A549 (cell line): ENCODE data around the gene ITM2B. TPM values are rescaled to one million over a fixed set of nuclear protein-coding genes. Genes with fewer than 3 reads are reported as not detected.

Experiments used
- ATAC-seq, 2 experiments: fragments of 200-7000 bp in 1 of 2; fragments of >200 bp in 1 of 2; cut with Nextera tagmentation in 1 of 2; cut with Tn5 transposase in 1 of 2; 3 replicates each; pipeline versions ENCODE4 v1.8.0 to v1.9.1; 2018 to 2020; ENCODE audit warnings: mild to moderate bottlenecking in 1 of 2, moderate library complexity in 1 of 2
- CTCF ChIA-PET: fragments of 300-600 bp; sonication (Branson Sonifier 250); formaldehyde crosslinking; extraction: SDS; loops from one replicate; lab custom pipeline; 2021; ENCODE audit warnings: antibody characterized with exemption, inconsistent platforms; lab: Yijun Ruan, JAX
- POLR2A ChIA-PET: fragments of 350-600 bp; formaldehyde crosslinking; extraction: SDS; loops from one replicate; lab custom pipeline; 2021; ENCODE audit warnings: antibody characterized with exemption, inconsistent platforms; lab: Yijun Ruan, JAX
- DNase-seq, 2 experiments: peaks; one replicate each; pipeline versions ENCODE4 v3.0.0 to v3.0.0-alpha.2; 2011 to 2016; ENCODE audit warnings: low read depth in 1 of 2, low spot score in 1 of 2
- FAIRE-seq: peaks from 2 replicates; lab custom pipeline; 2011; peaks lifted over from hg19 to GRCh38; lab: Jason Lieb, UNC
- H3K27ac ChIP-seq, 2 experiments: fragments of >200 bp; sonication (Bioruptor Twin); formaldehyde crosslinking; 3 replicates each; pipeline ENCODE4 v1.5.1; 2016 to 2017
- H3K4me1 ChIP-seq: fragments of >200 bp; sonication (Bioruptor Twin); formaldehyde crosslinking; 3 replicates; pipeline ENCODE4 v1.6.1; 2016
- H3K4me2 ChIP-seq: fragments of >200 bp; sonication (Bioruptor Twin); formaldehyde crosslinking; 3 replicates; pipeline ENCODE4 v1.6.1; 2016
- H3K4me3 ChIP-seq: fragments of >200 bp; sonication (Bioruptor Twin); formaldehyde crosslinking; 3 replicates; pipeline ENCODE4 v1.5.1; 2016
- H3K9me3 ChIP-seq: fragments of >200 bp; sonication (Bioruptor Twin); formaldehyde crosslinking; 3 replicates; pipeline ENCODE4 v1.6.1; 2016
- CHD4 ChIP-seq: fragments of 200-600 bp; sonication (generic); IDR thresholded peaks from 2 replicates; pipeline ENCODE4 v1.6.1; 2016; ENCODE audit warnings: antibody characterized with exemption, mild to moderate bottlenecking, borderline replicate concordance
- CTCF ChIP-seq: fragments of >200 bp; sonication (Bioruptor Twin); formaldehyde crosslinking; IDR thresholded peaks from 3 replicates; pipeline ENCODE4 v1.5.1; 2016
- EHMT2 ChIP-seq: fragments of 200-600 bp; sonication (generic); IDR thresholded peaks from 2 replicates; pipeline ENCODE4 v1.6.1; 2016; ENCODE audit warnings: antibody characterized with exemption, low read depth, mild to moderate bottlenecking, moderate library complexity
- ELK1 ChIP-seq: fragments of 150-350 bp; IDR thresholded peaks from 2 replicates; pipeline ENCODE4 v1.6.1; 2014; ENCODE audit warnings: low read depth, mild to moderate bottlenecking, low read length
- EP300 ChIP-seq, 2 experiments: fragments of >200 bp; sonication (Bioruptor Twin); formaldehyde crosslinking; IDR thresholded peaks; 2 replicates in 1 of 2; 3 replicates in 1 of 2; pipeline ENCODE4 v1.6.1; 2016 to 2017
- FOXS1 ChIP-seq: fragments of 250-450 bp; sonication (Bioruptor Pico); IDR thresholded peaks from 2 replicates; pipeline ENCODE4 v1.5.0; 2020; ENCODE audit warnings: mild to moderate bottlenecking, moderate library complexity
- HDAC2 ChIP-seq: fragments of 200-600 bp; sonication (generic); IDR thresholded peaks from 2 replicates; pipeline ENCODE4 v1.6.1; 2016
- HES2 ChIP-seq: fragments of >200 bp; sonication (Bioruptor Twin); formaldehyde crosslinking; IDR thresholded peaks from 2 replicates; pipeline ENCODE4 v1.6.1; 2016
- HEYL ChIP-seq: fragments of 250-450 bp; sonication (Bioruptor Pico); IDR thresholded peaks from 2 replicates; pipeline ENCODE4 v1.8.0; 2021; ENCODE audit warnings: mild to moderate bottlenecking, moderate library complexity
- HOXA7 ChIP-seq: fragments of 250-450 bp; sonication (Bioruptor Pico); IDR thresholded peaks from 2 replicates; pipeline ENCODE4 v1.5.0; 2020; ENCODE audit warnings: mild to moderate bottlenecking, moderate library complexity
- HOXB13 ChIP-seq: fragments of 250-450 bp; sonication (Bioruptor Pico); IDR thresholded peaks from 2 replicates; pipeline ENCODE4 v1.5.0; 2020; ENCODE audit warnings: low read depth, mild to moderate bottlenecking, moderate library complexity
- JUN ChIP-seq, 2 experiments: fragments of >200 bp; sonication (Bioruptor Twin); formaldehyde crosslinking; IDR thresholded peaks; 2 replicates in 1 of 2; 3 replicates in 1 of 2; pipeline ENCODE4 v1.6.1; 2016 to 2017
- NFE2L2 ChIP-seq: fragments of 150-350 bp; conservative IDR thresholded peaks from 2 replicates; pipeline ENCODE4 v1.6.1; 2014; ENCODE audit warnings: low read length
- PBX3 ChIP-seq: IDR thresholded peaks from 2 replicates; pipeline ENCODE4 v1.6.1; 2012
- POLR2AphosphoS2 ChIP-seq: conservative IDR thresholded peaks from 2 replicates; pipeline ENCODE4 v1.6.1; 2012; ENCODE audit warnings: low read length, improper control_type of control experiment, inconsistent platforms
- RAD21 ChIP-seq, 2 experiments: fragments of >200 bp in 1 of 2; sonication (Bioruptor Twin) in 1 of 2; formaldehyde crosslinking in 1 of 2; IDR thresholded peaks in 1 of 2; conservative IDR thresholded peaks in 1 of 2; 2 replicates in 1 of 2; 3 replicates in 1 of 2; pipeline ENCODE4 v1.6.1; 2012 to 2018; ENCODE audit warnings: inconsistent platforms in 1 of 2
- SMC3 ChIP-seq: fragments of >200 bp; sonication (Bioruptor Twin); formaldehyde crosslinking; IDR thresholded peaks from 3 replicates; pipeline ENCODE4 v1.6.1; 2018; ENCODE audit warnings: inconsistent platforms
- SREBF2 ChIP-seq: fragments of 450-650 bp; IDR thresholded peaks from 2 replicates; pipeline ENCODE4 v1.6.1; 2014; ENCODE audit warnings: mild to moderate bottlenecking, moderate library complexity
- ZFP36 ChIP-seq: fragments of 450-650 bp; IDR thresholded peaks from 2 replicates; pipeline ENCODE4 v1.6.1; 2014; ENCODE audit warnings: borderline replicate concordance; ENCODE audit not compliant: partially characterized antibody
- WGBS: methylation state at CpG from one replicate; pipeline ENCODE4 v1.1.6; 2017; ENCODE audit errors: missing lambda C conversion rate; 5-methylcytosine and 5-hydroxymethylcytosine counted together
- polyA plus RNA-seq, 4 experiments: library from polyadenylated mRNA; depleted of rRNA in 3 of 4; stranded (reverse); fragments of >200 nt; fragmentation: RNase III in 1 of 4; extraction: RNeasy Plus Mini Kit Qiagen cat#74134 plus additional on column Dnase treatment in 1 of 4; gene quantifications; 2 replicates in 3 of 4; 3 replicates in 1 of 4; pipeline ENCODE4 v1.2.3, GENCODE V29; 2011 to 2017

ITM2B gene
- polyA plus RNA-seq, 2 of the 4 experiments (the other 2 are of a cell fraction), result 116 to 226 TPM

- ChIA-PET CTCF (interaction anchor here (0.6 kb wide), 1 partner anchor 30 kb away, joined by 3 read pairs; no protein-coding TSS in a partner anchor), POLR2A (no interaction called here)
- WGBS, result 91% methylated on average over 1 of the region's 1 CpG
- no peak for FAIRE-seq
- no peak for DNase-seq
- Histone ChIP-seq H3K9me3 (no peaks in the 10 kb centered on the region), H3K4me2 (no peak overlapping the region), H3K27ac (no peak overlapping the region), H3K4me3 (no peak overlapping the region), H3K4me1 (no peaks in the 10 kb centered on the region)
- TF ChIP-seq CHD4 (no peak), RAD21 (conservative IDR thresholded peaks at IDR 0.05 in 1 of 2, IDR thresholded peaks at IDR 0.05 in 1 of 2) (no peak), SREBF2 (no peak), SMC3 (no peak), HDAC2 (no peak), PBX3 (no peak), ZFP36 (no peak)
- no peak for ATAC-seq
These were observed 62.3 kb downstream of the ITM2B start for GRCh38 chr13:48295271-48295670.

GRCh38 chr13:48296528-48296927, 63.5 kb downstream of the ITM2B start:
- TF ChIP-seq HEYL (CRISPR knock-in tag), result no peak
- no peak for TF ChIP-seq RAD21 (conservative IDR thresholded peaks at IDR 0.05 in 1 of 2, IDR thresholded peaks at IDR 0.05 in 1 of 2)
- no peak for TF ChIP-seq EHMT2
- TF ChIP-seq NFE2L2, result no peak
- no peak for TF ChIP-seq POLR2AphosphoS2
- no peak for TF ChIP-seq FOXS1
- no peak for TF ChIP-seq ZFP36
- TF ChIP-seq CTCF, result no peak
- TF ChIP-seq HOXB13 (CRISPR knock-in tag), result no peak
- no peak for TF ChIP-seq HOXA7 (CRISPR knock-in tag)
- TF ChIP-seq HES2, result no peak
- no peak for TF ChIP-seq PBX3
- TF ChIP-seq ELK1, result no peak
- no peak for TF ChIP-seq JUN (IDR thresholded peaks at IDR 0.05)
- no peak for TF ChIP-seq EP300 (IDR thresholded peaks at IDR 0.05)
- ChIA-PET CTCF (no interaction called here), POLR2A (no interaction called here)
- Histone ChIP-seq H3K4me3 (no peak overlapping the region), H3K9me3 (no peaks in the 10 kb centered on the region), H3K4me2 (no peak overlapping the region), H3K27ac (no peak overlapping the region), H3K4me1 (no peaks in the 10 kb centered on the region)
- WGBS, result 35% methylated on average over 2 of the region's 2 CpGs
- no peak for FAIRE-seq
- no peak for ATAC-seq
- DNase-seq, result no peak
